Measurements from ENCODE around the gene GALNTL6. TPM values are rescaled to one million over a fixed set of nuclear protein-coding genes. Genes with fewer than 3 reads are reported as not detected.
"Not testable (repeated sequence)": the region's sequence is repeated elsewhere in the genome, so short reads cannot be mapped to it uniquely, and the experiment has no call there.

Gene GALNTL6
- total RNA-seq, 4 donors from 2014 or later: 0.67 to 0.70 TPM; not detected in 2

DNA sequence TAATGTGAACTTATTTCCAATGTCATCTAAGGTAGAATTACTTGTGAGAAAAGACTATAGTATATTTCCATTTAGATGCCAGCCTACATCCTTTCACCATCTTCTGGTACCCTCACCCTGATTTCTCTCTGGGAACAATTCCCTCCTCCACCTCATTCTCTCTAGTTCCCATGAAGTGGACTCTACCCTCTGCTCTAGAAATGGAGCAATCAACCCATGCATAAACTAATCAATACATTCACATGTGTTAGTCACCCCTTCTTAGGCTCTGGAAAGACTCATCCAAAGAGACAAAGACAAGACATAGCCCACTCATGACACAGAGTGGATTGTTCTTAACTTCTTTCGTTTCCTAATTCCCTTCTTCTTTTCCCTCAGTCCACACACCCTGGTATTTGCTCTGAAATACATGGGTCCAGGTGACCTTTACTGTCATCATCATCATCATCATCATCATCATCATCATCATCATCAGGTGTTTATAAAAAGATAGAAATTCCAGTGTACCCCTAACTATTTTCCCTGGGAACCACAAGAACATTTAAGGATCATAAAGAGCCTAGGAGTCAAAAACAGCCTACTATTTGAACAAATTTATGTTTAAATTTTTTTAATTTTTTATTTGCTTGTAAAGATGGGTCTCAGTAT lies 1056.5 kb downstream of the GALNTL6 start:
- no peak for DNase-seq
- Histone ChIP-seq H3K36me3 (no peaks in the 10 kb centered on the region), H3K4me1 (no peaks in the 10 kb centered on the region), H3K27me3 (no peaks in the 10 kb centered on the region), H3K9me3 (no peaks in the 10 kb centered on the region), H3K4me3 (no peak overlapping the region), H3K27ac (no peak overlapping the region)
- no peak for TF ChIP-seq POLR2A (IDR thresholded peaks at IDR 0.05)
- TF ChIP-seq, protein P1, sequence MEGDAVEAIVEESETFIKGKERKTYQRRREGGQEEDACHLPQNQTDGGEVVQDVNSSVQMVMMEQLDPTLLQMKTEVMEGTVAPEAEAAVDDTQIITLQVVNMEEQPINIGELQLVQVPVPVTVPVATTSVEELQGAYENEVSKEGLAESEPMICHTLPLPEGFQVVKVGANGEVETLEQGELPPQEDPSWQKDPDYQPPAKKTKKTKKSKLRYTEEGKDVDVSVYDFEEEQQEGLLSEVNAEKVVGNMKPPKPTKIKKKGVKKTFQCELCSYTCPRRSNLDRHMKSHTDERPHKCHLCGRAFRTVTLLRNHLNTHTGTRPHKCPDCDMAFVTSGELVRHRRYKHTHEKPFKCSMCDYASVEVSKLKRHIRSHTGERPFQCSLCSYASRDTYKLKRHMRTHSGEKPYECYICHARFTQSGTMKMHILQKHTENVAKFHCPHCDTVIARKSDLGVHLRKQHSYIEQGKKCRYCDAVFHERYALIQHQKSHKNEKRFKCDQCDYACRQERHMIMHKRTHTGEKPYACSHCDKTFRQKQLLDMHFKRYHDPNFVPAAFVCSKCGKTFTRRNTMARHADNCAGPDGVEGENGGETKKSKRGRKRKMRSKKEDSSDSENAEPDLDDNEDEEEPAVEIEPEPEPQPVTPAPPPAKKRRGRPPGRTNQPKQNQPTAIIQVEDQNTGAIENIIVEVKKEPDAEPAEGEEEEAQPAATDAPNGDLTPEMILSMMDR (IDR thresholded peaks at IDR 0.05): no peak

DNA sequence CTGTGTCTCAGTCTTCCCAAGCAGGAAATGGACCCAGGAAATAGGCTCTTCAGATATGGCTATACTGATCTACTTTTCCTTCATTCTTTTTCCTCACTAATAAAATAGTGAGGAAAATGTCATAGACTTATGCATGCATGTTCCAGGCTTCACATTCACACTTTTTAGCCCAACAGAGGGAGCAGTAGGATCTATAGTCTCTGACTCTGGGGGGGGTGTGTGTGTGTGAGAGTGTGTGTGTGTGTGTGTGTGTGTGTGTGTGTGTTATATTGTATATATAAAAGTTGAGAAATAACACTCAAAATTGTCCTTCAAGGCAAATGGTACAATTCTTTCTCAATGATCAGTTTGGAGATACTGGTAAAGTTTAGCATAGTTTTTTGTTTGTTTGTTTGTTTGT lies 1058.2 kb downstream of the GALNTL6 start:
- Histone ChIP-seq H3K9me3 (no peaks in the 10 kb centered on the region), H3K36me3 (no peaks in the 10 kb centered on the region), H3K4me3 (no peak overlapping the region), H3K27ac (no peak overlapping the region), H3K27me3 (no peaks in the 10 kb centered on the region), H3K4me1 (no peaks in the 10 kb centered on the region)
- DNase-seq: no peak
- TF ChIP-seq, protein P1 (IDR thresholded peaks at IDR 0.05): no peak
- no peak for TF ChIP-seq POLR2A (IDR thresholded peaks at IDR 0.05)

DNA sequence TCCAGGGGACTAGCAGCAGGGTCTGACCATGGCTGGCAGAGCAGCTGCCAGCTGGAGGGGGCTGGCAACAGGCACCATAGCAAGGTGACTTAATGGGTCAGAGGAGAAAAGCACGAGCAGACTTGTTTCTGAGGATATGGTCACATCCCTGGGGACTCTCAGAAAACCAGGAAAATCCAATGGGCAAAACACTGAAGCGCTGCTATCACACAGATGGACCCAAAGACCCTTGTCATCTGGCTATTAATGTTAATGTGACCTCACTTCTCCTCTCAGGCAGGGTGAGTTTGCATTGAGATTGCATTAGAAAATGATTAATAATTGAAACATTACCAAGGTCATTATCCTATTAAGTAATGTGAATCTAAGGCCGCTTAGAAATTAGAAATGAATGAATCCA lies 1061.7 kb downstream of the GALNTL6 start:
- no peak overlapping the region for H3K4me3 ChIP-seq
- H3K27me3 ChIP-seq: no peaks in the 10 kb centered on the region
- DNase-seq: no peak
- no peaks in the 10 kb centered on the region for H3K4me1 ChIP-seq
- H3K9me3 ChIP-seq: no peaks in the 10 kb centered on the region
- H3K27ac ChIP-seq: no peak overlapping the region
- H3K36me3 ChIP-seq: no peaks in the 10 kb centered on the region
- TF ChIP-seq POLR2A (IDR thresholded peaks at IDR 0.05): no peak
- TF ChIP-seq, protein P1 (IDR thresholded peaks at IDR 0.05): no peak

DNA sequence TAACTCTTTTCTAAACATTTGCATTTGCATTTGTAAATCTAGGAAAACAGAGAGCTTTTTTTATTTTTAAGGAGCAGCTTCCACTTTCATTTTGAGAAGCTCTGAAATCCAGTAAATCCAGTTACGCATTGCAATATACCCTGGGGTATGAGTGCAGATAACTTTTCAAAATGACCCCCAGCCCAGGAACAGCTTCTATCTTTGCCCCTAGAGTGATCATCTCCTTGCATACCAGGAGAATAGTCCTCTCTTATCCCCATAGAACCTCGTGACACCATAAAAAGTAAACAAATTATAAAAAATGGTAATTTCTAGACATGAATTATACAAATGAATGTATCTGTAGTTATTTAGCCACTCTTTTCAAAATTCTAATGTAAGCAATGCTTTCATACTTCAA lies 1063.2 kb downstream of the GALNTL6 start:
- H3K27me3 ChIP-seq: no peaks in the 10 kb centered on the region
- H3K9me3 ChIP-seq: no peaks in the 10 kb centered on the region
- H3K4me3 ChIP-seq: no peak overlapping the region
- H3K27ac ChIP-seq: no peak overlapping the region
- TF ChIP-seq, protein P1 (IDR thresholded peaks at IDR 0.05): no peak
- no peak for TF ChIP-seq POLR2A (IDR thresholded peaks at IDR 0.05)
- no peaks in the 10 kb centered on the region for H3K4me1 ChIP-seq
- no peaks in the 10 kb centered on the region for H3K36me3 ChIP-seq
- no peak for DNase-seq

DNA sequence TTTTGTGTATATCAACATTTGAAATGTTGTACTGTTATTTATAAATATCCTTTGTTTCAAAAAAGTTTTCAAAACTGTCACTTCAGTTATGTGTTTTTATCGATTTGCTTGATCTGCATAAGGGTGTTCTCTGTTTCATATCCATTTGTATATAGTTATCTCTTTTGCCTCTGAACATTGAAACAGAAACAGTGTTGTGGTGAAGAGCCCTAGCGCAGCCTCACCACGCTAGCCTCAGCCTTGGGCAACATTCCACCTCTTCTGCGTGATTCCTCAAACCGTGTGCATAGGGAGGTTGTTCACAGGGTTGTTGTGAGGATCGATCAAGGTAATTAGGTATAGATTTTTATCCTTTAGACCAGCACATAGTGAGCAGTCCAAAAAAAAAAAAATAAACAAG lies 1068.4 kb downstream of the GALNTL6 start:
- TF ChIP-seq POLR2A (IDR thresholded peaks at IDR 0.05): no peak
- TF ChIP-seq, protein P1 (IDR thresholded peaks at IDR 0.05): no peak
- H3K27me3 ChIP-seq: no peaks in the 10 kb centered on the region
- H3K4me1 ChIP-seq: no peaks in the 10 kb centered on the region
- no peaks in the 10 kb centered on the region for H3K9me3 ChIP-seq
- DNase-seq: no peak
- no peaks in the 10 kb centered on the region for H3K36me3 ChIP-seq
- no peak overlapping the region for H3K4me3 ChIP-seq
- no peak overlapping the region for H3K27ac ChIP-seq

DNA sequence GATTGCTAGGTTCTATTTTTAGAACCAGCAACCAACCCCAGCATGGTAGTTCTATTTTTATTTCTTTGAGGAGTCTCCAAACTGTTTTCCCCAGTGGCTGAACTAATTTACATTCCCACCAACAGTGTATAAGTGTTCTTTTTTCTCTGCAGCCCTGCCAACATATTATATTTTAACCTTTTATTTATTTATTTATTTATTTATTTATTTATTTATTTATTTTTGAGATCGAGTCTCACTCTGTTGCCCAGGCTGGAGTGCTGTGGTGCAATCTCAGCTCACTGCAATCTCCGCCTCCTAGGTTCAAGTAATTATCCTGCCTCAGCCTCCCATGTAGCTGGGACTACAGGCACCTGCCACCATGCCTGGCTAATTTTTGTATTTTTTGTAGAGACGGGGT lies 1074.2 kb downstream of the GALNTL6 start:
- H3K27me3 ChIP-seq, H3K9me3 ChIP-seq, H3K36me3 ChIP-seq, DNase-seq, H3K27ac ChIP-seq, H3K4me1 ChIP-seq, H3K4me3 ChIP-seq: not testable (repeated sequence)

All from Peyer's patch (tissue), 4 donors.